Esophagus squamous epithelium (tissue), 4 donors: Measurements from ENCODE around the gene VKORC1L1.

Experiments used
- CTCF ChIP-seq, 6 experiments: fragments of 450-650 bp in 4 of 6; fragments of 200-600 bp in 2 of 6; sonication (generic) in 2 of 6; IDR thresholded peaks; one replicate each; pipeline ENCODE4 v1.5.1; 2016 to 2019; ENCODE audit warnings: antibody characterized with exemption in 6 of 6, mild to moderate bottlenecking in 4 of 6, moderate library complexity in 4 of 6
- POLR2A ChIP-seq, 4 donors: fragments of 450-650 bp; IDR thresholded peaks; one replicate each; pipeline ENCODE4 v1.6.1; 2017; ENCODE audit warnings: antibody characterized with exemption in 4 of 4, mild to moderate bottlenecking in 4 of 4, moderate library complexity in 3 of 4

- TF ChIP-seq CTCF (IDR thresholded peaks at IDR 0.05): no peak
- no peak for TF ChIP-seq POLR2A (IDR thresholded peaks at IDR 0.05)
These were observed 95.6 kb downstream of the VKORC1L1 start for GRCh38 chr7:65968256-65969185.
